GM12892 (cell line): ENCODE results near the gene MAN1A2.

Experiments used
- DNase-seq: peaks from one replicate; pipeline ENCODE4 v3.0.0; 2011; ENCODE audit not compliant: insufficient read length
- FAIRE-seq: peaks from 2 replicates; lab custom pipeline; 2011; peaks lifted over from hg19 to GRCh38; lab: Jason Lieb, UNC
- POLR2A ChIP-seq: IDR thresholded peaks from 2 replicates; pipeline ENCODE4 v1.6.1; 2011; ENCODE audit warnings: low read depth, low read length, control low read depth
- POLR2AphosphoS5 ChIP-seq: IDR thresholded peaks from 2 replicates; pipeline ENCODE4 v1.6.1; 2011; ENCODE audit warnings: low read depth, low read length, control low read depth
- TAF1 ChIP-seq: IDR thresholded peaks from 2 replicates; pipeline ENCODE4 v1.6.1; 2011; ENCODE audit warnings: low read depth, mild to moderate bottlenecking, control low read depth, low read length, borderline replicate concordance

MAN1A2 gene

GRCh38 chr1:117387060-117387633 is 19.9 kb downstream of the MAN1A2 start:
- no peak for TF ChIP-seq TAF1
- TF ChIP-seq POLR2AphosphoS5 = no peak
- no peak for TF ChIP-seq POLR2A
- DNase-seq = no peak
- FAIRE-seq = no peak

DNA sequence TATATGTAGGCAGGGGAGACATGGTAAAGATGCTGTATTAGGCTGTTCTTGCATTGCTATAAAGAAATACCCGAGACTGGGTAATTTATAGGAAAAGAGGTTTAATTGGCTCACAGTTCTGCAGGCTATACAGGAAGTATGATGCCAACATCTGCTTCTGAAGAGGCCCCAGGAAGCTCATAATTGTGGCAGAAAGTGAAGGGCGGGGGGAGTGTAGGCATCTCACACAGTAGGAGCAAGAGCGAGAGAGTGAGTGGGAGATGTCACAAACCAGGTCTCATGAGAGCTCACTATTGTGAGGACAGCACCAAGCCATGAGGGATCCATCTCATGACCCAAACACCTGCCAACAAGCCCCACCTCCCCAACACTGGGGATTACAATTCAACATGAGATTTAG is 21.1 kb downstream of the MAN1A2 start:
- TF ChIP-seq TAF1 (no peak), POLR2A (no peak), POLR2AphosphoS5 (no peak)
- DNase-seq = no peak
- no peak for FAIRE-seq

GRCh38 chr1:117389284-117389683 is 22.0 kb downstream of the MAN1A2 start:
- TF ChIP-seq POLR2A = no peak
- no peak for TF ChIP-seq POLR2AphosphoS5
- TF ChIP-seq TAF1 = no peak
- no peak for DNase-seq
- no peak for FAIRE-seq

- no peak for FAIRE-seq
- no peak for TF ChIP-seq POLR2AphosphoS5
- no peak for TF ChIP-seq TAF1
- TF ChIP-seq POLR2A = no peak
- no peak for DNase-seq
Observed at GRCh38 chr1:117389779-117390178, 22.5 kb downstream of the MAN1A2 start.

DNA sequence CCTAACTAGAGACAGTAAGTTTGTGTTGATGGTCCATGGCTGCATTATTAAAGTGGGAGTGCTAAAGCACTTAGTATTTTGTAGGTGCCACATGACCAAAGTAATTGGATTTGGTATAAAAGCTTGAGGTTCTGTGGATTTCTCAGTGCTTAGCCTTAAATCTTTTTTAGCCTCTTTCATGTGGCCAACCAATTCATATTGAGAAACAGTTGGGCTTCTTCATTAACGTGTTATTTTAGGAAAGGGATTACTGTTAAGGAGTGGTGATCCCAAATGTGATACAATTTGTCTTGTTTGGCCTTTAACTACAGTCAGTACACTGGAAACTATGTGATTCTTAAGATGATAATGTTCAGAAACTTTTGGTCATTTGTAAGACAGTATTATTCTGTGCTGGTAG is 25.5 kb downstream of the MAN1A2 start:
- no peak for DNase-seq
- TF ChIP-seq TAF1 = no peak
- TF ChIP-seq POLR2AphosphoS5 = no peak
- TF ChIP-seq POLR2A = no peak
- peak; percentile 40 for FAIRE-seq

GRCh38 chr1:117396074-117396473 is 28.8 kb downstream of the MAN1A2 start:
- TF ChIP-seq POLR2AphosphoS5 = no peak
- no peak for TF ChIP-seq TAF1
- TF ChIP-seq POLR2A = no peak
- DNase-seq = no peak
- no peak for FAIRE-seq

DNA sequence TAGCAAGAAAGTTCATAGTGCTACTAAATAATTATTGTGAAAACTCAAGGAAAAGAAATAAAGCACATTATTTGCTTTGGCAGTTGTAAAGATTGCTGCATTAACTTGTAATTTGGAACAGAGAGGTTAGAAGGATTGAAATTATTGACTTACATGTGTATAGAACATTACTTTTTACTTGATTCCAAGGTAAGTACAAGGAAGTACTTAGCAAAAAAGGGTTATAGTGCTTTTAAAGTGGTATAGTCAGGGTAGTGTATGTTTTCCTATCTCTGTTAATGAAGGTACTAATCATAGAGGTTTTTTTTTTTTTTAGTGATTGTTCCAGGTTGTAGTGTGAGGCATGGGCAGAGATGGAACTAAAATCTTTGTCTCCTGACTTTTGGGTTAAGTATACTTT is 29.4 kb downstream of the MAN1A2 start:
- DNase-seq = no peak
- TF ChIP-seq TAF1 = no peak
- TF ChIP-seq POLR2AphosphoS5 = no peak
- no peak for TF ChIP-seq POLR2A
- FAIRE-seq = no peak

GRCh38 chr1:117398957-117399356 is 31.7 kb downstream of the MAN1A2 start:
- DNase-seq (no peak), FAIRE-seq (peak; percentile 33)
- TF ChIP-seq POLR2A = no peak
- TF ChIP-seq TAF1 = no peak
- TF ChIP-seq POLR2AphosphoS5 = no peak

DNA sequence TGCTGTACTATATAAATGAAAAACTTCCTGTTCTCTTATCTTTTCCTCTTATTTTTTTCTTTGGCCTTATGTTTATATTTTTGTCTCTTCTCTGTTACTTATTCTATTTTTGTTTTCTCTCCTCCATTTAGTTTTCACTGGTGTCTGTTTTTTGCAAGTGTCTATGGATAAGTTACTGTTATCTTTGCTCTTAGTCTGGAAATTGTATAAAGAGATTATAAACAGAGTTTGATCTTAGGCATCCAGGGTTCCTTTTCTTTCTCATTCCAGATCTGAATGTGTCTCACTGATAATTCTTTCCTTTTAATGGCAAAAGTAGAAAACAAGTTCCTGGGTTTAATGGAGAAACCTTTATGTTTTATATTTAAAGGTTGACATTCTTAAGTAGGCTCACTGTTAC is 34.5 kb downstream of the MAN1A2 start:
- TF ChIP-seq TAF1 (no peak), POLR2AphosphoS5 (no peak), POLR2A (no peak)
- DNase-seq = no peak
- FAIRE-seq = no peak

GRCh38 chr1:117403597-117403996 is 36.3 kb downstream of the MAN1A2 start:
- FAIRE-seq (no peak), DNase-seq (no peak)
- TF ChIP-seq TAF1 (no peak), POLR2A (no peak), POLR2AphosphoS5 (no peak)

- TF ChIP-seq POLR2AphosphoS5 (no peak), TAF1 (no peak), POLR2A (no peak)
- FAIRE-seq (no peak), DNase-seq (no peak)
Observed at GRCh38 chr1:117405042-117405441, 37.8 kb downstream of the MAN1A2 start.

- TF ChIP-seq POLR2AphosphoS5 (no peak), TAF1 (no peak), POLR2A (no peak)
- no peak for DNase-seq
- FAIRE-seq = no peak
Observed at GRCh38 chr1:117412472-117412871, 45.2 kb downstream of the MAN1A2 start.
